RWPE1 (cell line): ENCODE measurements around the gene TWIST1.

Experiments used
- CTCF ChIA-PET: fragments of 350-600 bp; sonication (Branson Sonifier 250); formaldehyde crosslinking; extraction: SDS; loops from one replicate; lab custom pipeline; 2021; lab: Yijun Ruan, JAX
- POLR2A ChIA-PET: fragments of 400-600 bp; formaldehyde crosslinking; extraction: SDS; loops from one replicate; lab custom pipeline; 2020; ENCODE audit warnings: antibody characterized with exemption; ENCODE audit not compliant: low non-redundant PET; lab: Yijun Ruan, JAX
- DNase-seq: peaks from one replicate; pipeline ENCODE4 v3.0.0; 2012; ENCODE audit warnings: low spot score
- H3K27ac ChIP-seq: fragments of 450-650 bp; 2 replicates; pipeline ENCODE4 v1.5.1; 2017
- CTCF ChIP-seq: fragments of 450-650 bp; conservative IDR thresholded peaks from 2 replicates; pipeline ENCODE4 v1.5.1; 2017; ENCODE audit warnings: low read depth, mild to moderate bottlenecking

TWIST1 gene

GRCh38 chr7:19110026-19110730, 7.3 kb downstream of the TWIST1 start:
- TF ChIP-seq CTCF, result no peak
- no peak overlapping the region for H3K27ac ChIP-seq
- POLR2A ChIA-PET, result no interaction called here
- CTCF ChIA-PET, result interaction anchor here (1.1 kb wide), 1 partner anchor 12 kb away, joined by 3 read pairs; no protein-coding TSS in a partner anchor
- DNase-seq, result no peak

DNA sequence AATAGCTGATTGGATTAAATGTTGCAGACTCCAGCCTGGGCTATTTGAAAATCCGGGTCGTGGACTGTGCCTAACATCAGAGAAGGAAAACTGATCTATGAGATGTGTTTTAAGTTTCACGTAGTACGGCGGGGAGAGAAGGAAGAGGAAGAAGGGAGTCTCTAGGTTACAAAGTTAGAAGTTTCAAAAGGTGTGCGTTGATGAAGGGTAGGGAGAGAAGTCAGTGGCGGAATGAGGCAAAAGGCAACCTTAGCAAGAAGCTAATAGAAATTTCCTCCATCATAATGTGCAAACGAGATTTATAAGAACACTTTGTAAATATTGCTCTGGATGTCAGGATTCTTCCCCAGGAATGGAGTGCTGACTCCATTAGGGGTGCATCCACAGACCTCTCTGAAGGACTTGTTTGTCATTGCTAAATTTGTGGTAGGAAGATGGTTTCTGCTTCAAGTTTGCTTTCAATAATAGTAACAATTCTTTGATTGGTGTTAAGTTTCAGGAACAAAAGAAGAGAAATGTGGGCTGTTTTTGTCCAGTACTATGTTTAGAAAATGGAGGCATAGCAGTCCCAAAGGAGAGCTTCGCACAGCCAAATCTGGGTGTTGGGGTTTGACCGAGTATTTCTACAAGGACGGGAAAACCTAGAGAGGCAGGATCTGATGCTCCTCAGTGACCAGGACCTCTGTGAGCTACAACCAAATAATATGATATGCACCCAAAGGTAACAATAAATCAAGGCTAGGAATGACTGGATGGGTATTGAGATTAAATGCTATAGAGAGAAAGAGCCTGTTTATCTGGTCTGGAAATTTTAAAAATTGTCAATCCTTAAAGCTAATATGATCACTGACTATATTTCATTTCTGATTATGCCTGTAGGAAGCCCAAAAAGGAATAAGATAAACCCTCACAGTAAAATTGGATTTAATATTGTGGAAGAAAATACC, 8.2 kb downstream of the TWIST1 start:
- CTCF ChIA-PET, result interaction anchor here (0.6 to 1.1 kb wide), 2 partner anchors 13 to 683 kb away, joined by 3 read pairs; no protein-coding TSS in a partner anchor
- no peak for TF ChIP-seq CTCF
- POLR2A ChIA-PET, result no interaction called here
- DNase-seq, result no peak
- H3K27ac ChIP-seq, result no peak overlapping the region

DNA sequence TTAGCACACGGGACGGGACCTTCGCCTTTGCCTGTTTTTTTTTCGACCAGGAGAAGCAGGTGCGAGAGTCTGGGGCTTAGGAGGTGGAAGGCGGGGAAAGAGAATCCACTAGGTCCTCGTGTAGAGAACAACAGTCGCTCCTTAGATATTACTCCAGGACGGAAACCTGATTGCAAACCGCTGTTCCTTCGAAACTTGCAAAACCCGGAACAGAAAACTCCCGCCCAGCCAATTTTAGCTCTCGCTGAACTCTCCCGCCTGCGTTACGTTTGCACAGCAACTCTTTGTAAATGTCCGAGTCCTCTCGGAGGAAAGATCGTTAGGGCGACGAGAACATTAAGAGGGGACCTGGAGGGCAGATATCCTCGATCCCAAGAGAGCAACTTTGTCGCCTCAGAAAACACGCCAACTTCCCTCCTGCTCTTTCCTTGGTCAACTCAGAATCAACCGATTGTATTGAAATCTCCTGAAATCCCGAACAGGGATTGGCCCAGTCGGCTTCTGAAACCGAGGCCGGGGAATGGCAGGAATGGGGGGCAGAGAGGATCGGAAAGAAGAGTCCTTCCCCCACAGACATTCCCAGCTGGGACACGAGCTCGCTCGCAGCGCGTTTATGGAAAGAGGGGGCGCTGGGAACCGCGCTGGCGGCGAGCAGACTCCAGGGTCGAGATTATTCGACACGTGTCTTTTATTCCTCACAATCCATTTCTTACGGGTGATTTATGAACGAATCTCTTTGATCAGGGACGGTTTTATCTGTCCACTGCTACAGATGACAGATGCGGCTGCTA, 9.9 kb downstream of the TWIST1 start:
- no peak for TF ChIP-seq CTCF
- H3K27ac ChIP-seq, result peak overlapping the region; percentile 43
- ChIA-PET CTCF (interaction anchor here (0.7 kb wide), 1 partner anchor 392 kb away, joined by 3 read pairs; no protein-coding TSS in a partner anchor), POLR2A (no interaction called here)
- peak; percentile 23 for DNase-seq

GRCh38 chr7:19107081-19107355, 10.4 kb downstream of the TWIST1 start:
- no peak for TF ChIP-seq CTCF
- ChIA-PET CTCF (interaction anchor here (0.7 kb wide), 1 partner anchor 391 kb away, joined by 3 read pairs; no protein-coding TSS in a partner anchor), POLR2A (no interaction called here)
- peak overlapping the region; percentile 43 for H3K27ac ChIP-seq
- no peak for DNase-seq

DNA sequence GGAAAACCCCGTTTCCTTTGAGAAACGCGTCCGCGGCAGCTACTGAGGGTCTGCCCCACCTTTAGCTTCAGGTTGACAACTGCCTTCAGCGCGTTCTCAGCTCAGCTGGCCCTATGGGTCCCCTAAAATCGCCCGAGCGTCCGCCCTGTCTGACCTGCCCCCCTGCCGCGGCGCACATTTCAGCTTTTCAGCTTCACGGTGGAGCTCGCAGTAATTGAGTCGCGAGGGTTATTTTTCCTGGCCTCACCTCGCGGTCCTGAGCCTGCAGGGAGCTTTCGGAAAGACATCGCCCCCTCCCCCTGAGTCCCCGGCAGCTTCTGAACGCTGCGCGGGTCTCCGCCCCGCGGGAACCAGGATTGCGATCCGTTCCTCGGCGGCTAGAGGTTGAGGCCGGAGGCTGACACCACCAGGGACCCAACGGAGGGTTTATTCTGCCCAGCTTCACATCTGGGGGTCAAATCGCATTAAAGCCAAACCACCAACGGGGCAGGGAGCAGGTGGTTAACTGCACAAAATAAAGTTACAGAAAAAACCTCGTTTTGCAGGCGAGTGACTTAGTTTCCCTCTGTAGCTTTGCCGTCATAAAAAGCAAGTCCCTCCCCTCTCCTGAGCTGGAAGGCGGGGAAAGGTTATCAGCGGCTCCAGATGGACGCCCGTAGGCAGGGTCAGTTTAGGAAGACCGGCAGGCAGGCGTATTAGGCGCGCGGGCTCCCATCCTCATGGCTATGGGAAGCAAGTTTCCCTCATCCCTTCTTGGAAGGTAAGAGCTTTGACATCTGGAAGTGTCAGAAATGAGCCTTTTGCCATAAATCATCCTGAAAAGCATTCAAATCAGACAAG, 11.0 kb downstream of the TWIST1 start:
- no peak for DNase-seq
- TF ChIP-seq CTCF, result no peak
- ChIA-PET POLR2A (no interaction called here), CTCF (interaction anchor here (0.6 to 1.8 kb wide), 2 partner anchors 9 to 1070 kb away, joined by 3 to 5 read pairs; no protein-coding TSS in a partner anchor)
- H3K27ac ChIP-seq, result no peak overlapping the region
